Left lung (tissue), 14 donors: ENCODE results near the gene ADRB1. TPM values are rescaled to one million over a fixed set of nuclear protein-coding genes. Genes with fewer than 3 reads are reported as not detected.

Experiments used
- ATAC-seq: fragments of 200-7000 bp; cut with Tn5 transposase; one replicate; pipeline ENCODE4 v1.9.1; 2020; ENCODE audit warnings: moderate library complexity
- DNase-seq, 4 donors: peaks; one replicate each; pipeline ENCODE4 v3.0.0-alpha.2; 2013 to 2020
- H3K27ac ChIP-seq, 2 donors: fragments of 200-600 bp; sonication (generic) in 1 of 2; one replicate each; pipeline versions ENCODE4 v1.5.0 to v1.8.0; 2020 to 2021
- H3K27me3 ChIP-seq, 2 donors: fragments of 200-600 bp; sonication (generic) in 1 of 2; one replicate each; pipeline versions ENCODE4 v1.5.0 to v1.8.0; 2020 to 2021
- H3K36me3 ChIP-seq, 2 donors: fragments of 200-600 bp; sonication (generic) in 1 of 2; one replicate each; pipeline versions ENCODE4 v1.5.0 to v1.8.0; 2020 to 2021
- H3K4me1 ChIP-seq, 2 donors: fragments of 200-600 bp; one replicate each; pipeline ENCODE4 v1.8.0; 2021
- H3K4me3 ChIP-seq, 2 donors: fragments of 200-600 bp; sonication (generic) in 1 of 2; one replicate each; pipeline versions ENCODE4 v1.5.0 to v1.8.0; 2020 to 2021; ENCODE audit warnings: mild to moderate bottlenecking in 1 of 2
- H3K9me3 ChIP-seq, 2 donors: fragments of 200-600 bp; sonication (generic) in 1 of 2; one replicate each; pipeline versions ENCODE4 v1.5.0 to v1.8.0; 2020 to 2021
- intact Hi-C, 2 donors: fragments of 100-400 bp; cut with DNase I; formaldehyde crosslinking; loops; one replicate each; pipeline versions ENCODE4 v1.11.2 to v1.14.2; 2022
- long read RNA-seq, 12 donors: library from polyadenylated mRNA in 2 of 12; unstranded in 2 of 12; transcript quantifications; one replicate each; pipeline ENCODE4 v2.0.0 and lab custom pipeline, GENCODE V29; 2019 to 2026
- polyA plus RNA-seq, 6 donors: library from polyadenylated mRNA; unstranded; fragments of 120-200 nt; gene quantifications; one replicate each; pipeline ENCODE4 v1.2.1, GENCODE V29; 2013; ENCODE audit not compliant: insufficient read length in 6 of 6
- total RNA-seq, 2 donors: library from RNA; stranded (reverse); fragmentation: NEBNext Ultra II Directional; extraction: Animal tissue kit (Norgen Biotek cat#: 25700); gene quantifications; one replicate each; pipeline ENCODE4 v1.2.1, GENCODE V29; 2021
- TF ChIP-seq, protein P1 (sequence below), 2 donors: fragments of 200-600 bp; sonication (generic) in 1 of 2; IDR thresholded peaks; one replicate each; pipeline versions ENCODE4 v1.5.0 to v1.8.0; 2021; ENCODE audit warnings: antibody characterized with exemption in 2 of 2
- donor health status: DM: no; HTN: yes; CAD: no.
- donor health status: DM: no; HTN: no; CAD: no.

ADRB1 gene
- 10 to 100 TPM; 11.7 to 15.4 TPM for total RNA-seq
- 1 to 10 TPM; 1.2 to 3.9 (median 3.1) TPM for polyA plus RNA-seq
- long read RNA-seq, donor 1, transcript ADRB1-201 (1 exons, 2,853 nt), result major isoform, 13 of 13 reads
- long read RNA-seq, donor 1, partial matches to known transcripts, result 0 of 13 reads
- long read RNA-seq, donor 1, other reads (novel, unspliced or antisense), result 0 of 13 reads
- long read RNA-seq, donor 2, partial matches to known transcripts, result 0 of 4 reads
- long read RNA-seq, donor 2, other reads (novel, unspliced or antisense), result 0 of 4 reads
- long read RNA-seq, donor 3, transcript ADRB1-201 (1 exons, 2,853 nt), result major isoform, 6 of 6 reads
- long read RNA-seq, donor 3, partial matches to known transcripts, result 0 of 6 reads
- long read RNA-seq, donor 3, other reads (novel, unspliced or antisense), result 0 of 6 reads
- long read RNA-seq, donor 4, partial matches to known transcripts, result 0 of 3 reads
- long read RNA-seq, donor 4, other reads (novel, unspliced or antisense), result 0 of 3 reads
- long read RNA-seq, donor 5, transcript ADRB1-201 (1 exons, 2,853 nt), result major isoform, 12 of 12 reads
- long read RNA-seq, donor 5, partial matches to known transcripts, result 0 of 12 reads
- long read RNA-seq, donor 5, other reads (novel, unspliced or antisense), result 0 of 12 reads
- long read RNA-seq, donor 6, transcript ADRB1-201 (1 exons, 2,853 nt), result major isoform, 12 of 12 reads
- long read RNA-seq, donor 6, partial matches to known transcripts, result 0 of 12 reads
- long read RNA-seq, donor 6, other reads (novel, unspliced or antisense), result 0 of 12 reads
- long read RNA-seq, donor 7, partial matches to known transcripts, result 0 of 1 reads
- long read RNA-seq, donor 7, other reads (novel, unspliced or antisense), result 0 of 1 reads
- long read RNA-seq, donor 8, transcript ADRB1-201 (1 exons, 2,853 nt), result major isoform, 11 of 11 reads
- long read RNA-seq, donor 8, partial matches to known transcripts, result 0 of 11 reads
- long read RNA-seq, donor 8, other reads (novel, unspliced or antisense), result 0 of 11 reads
- long read RNA-seq, donor 9, result 0 reads
- long read RNA-seq, donor 10, partial matches to known transcripts, result 0 of 1 reads
- long read RNA-seq, donor 10, other reads (novel, unspliced or antisense), result 0 of 1 reads
- long read RNA-seq, donor 11, transcript ADRB1-201 (1 exons, 2,853 nt), result major isoform, 20 of 20 reads
- long read RNA-seq, donor 11, partial matches to known transcripts, result 0 of 20 reads
- long read RNA-seq, donor 11, other reads (novel, unspliced or antisense), result 0 of 20 reads
- long read RNA-seq, donor 12, transcript ADRB1-201 (1 exons, 2,853 nt), result major isoform, 12 of 12 reads
- long read RNA-seq, donor 12, partial matches to known transcripts, result 0 of 12 reads
- long read RNA-seq, donor 12, other reads (novel, unspliced or antisense), result 0 of 12 reads

DNA sequence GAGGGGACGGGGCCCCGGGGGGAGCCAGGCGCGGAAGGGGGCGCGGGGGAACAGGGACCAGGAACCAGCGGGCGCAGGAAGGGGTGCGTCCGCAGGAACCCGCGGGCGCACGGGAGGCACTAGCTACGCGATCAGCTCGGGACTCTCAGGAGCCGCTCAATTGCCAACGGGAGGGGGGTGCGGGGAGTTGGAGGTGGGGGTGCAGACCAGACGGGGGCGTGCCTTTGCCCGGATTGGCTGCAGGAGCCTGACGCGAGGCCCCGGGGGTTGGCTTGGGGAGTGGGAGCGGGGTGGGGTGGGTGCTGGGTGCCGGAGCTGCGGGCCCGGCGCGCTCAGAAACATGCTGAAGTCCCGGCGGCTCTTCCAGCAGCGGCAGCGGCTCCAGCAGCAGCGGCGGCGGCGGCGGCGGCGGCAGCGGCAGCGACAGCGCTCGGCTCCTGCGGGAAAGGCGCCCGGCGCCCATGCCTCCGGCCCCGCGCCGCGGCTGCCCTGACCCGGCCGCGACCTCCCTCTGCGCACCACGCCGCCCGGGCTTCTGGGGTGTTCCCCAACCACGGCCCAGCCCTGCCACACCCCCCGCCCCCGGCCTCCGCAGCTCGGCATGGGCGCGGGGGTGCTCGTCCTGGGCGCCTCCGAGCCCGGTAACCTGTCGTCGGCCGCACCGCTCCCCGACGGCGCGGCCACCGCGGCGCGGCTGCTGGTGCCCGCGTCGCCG is at the start of gene ADRB1:
TSS of gene ADRB1 (plus strand) at position 335 of the 715 bp plus-strand sequence. CDS start at position 602, 267 bp downstream.
- Histone ChIP-seq H3K27me3 (peaks cover 28 to 76% of the 10 kb centered on the region in 2 donors), H3K27ac (peak within 1 kb of the TSS; percentile 74 to 81), H3K4me1 (peaks cover 0 to 40% of the 10 kb centered on the region in 2 donors), H3K36me3 (no peaks in the 10 kb centered on the region), H3K4me3 (peak within 1 kb of the TSS; percentile 32 to 51), H3K9me3 (no peaks in the 10 kb centered on the region)
- intact Hi-C loops, result no loop called here
- TF ChIP-seq, protein P1, sequence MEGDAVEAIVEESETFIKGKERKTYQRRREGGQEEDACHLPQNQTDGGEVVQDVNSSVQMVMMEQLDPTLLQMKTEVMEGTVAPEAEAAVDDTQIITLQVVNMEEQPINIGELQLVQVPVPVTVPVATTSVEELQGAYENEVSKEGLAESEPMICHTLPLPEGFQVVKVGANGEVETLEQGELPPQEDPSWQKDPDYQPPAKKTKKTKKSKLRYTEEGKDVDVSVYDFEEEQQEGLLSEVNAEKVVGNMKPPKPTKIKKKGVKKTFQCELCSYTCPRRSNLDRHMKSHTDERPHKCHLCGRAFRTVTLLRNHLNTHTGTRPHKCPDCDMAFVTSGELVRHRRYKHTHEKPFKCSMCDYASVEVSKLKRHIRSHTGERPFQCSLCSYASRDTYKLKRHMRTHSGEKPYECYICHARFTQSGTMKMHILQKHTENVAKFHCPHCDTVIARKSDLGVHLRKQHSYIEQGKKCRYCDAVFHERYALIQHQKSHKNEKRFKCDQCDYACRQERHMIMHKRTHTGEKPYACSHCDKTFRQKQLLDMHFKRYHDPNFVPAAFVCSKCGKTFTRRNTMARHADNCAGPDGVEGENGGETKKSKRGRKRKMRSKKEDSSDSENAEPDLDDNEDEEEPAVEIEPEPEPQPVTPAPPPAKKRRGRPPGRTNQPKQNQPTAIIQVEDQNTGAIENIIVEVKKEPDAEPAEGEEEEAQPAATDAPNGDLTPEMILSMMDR (IDR thresholded peaks at IDR 0.05), result no peak
- peak; percentile 55 to 91 (median 88) for DNase-seq
- peak; percentile 94 for ATAC-seq

DNA sequence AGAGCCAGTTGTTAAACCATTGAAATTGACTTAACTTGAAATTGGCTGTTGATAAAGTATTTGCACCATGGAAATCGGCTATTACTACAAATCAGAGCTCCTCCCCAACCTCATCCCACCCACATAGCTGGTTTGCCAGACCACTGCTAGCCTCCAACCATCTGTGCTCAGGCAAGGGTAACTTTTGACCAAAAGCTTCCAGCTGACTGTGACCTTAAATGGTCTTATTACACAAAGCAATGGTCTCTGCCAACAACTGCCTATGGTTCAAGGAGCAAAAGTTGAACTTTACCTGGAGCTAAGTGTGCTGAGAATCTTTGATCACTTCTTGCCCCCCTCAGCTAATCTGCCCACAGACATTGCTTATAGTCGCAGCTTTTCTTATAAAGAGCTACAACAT is 48.5 kb upstream of the ADRB1 start:
- Histone ChIP-seq H3K4me3 (no peak overlapping the region), H3K27ac (no peak overlapping the region), H3K27me3 (no peaks in the 10 kb centered on the region), H3K4me1 (peaks cover 3 to 28% of the 10 kb centered on the region in 2 donors), H3K36me3 (no peaks in the 10 kb centered on the region), H3K9me3 (no peaks in the 10 kb centered on the region)
- ATAC-seq (no peak), DNase-seq (no peak)
- TF ChIP-seq, protein P1 (IDR thresholded peaks at IDR 0.05), result no peak
- intact Hi-C loops, result no loop called here

DNA sequence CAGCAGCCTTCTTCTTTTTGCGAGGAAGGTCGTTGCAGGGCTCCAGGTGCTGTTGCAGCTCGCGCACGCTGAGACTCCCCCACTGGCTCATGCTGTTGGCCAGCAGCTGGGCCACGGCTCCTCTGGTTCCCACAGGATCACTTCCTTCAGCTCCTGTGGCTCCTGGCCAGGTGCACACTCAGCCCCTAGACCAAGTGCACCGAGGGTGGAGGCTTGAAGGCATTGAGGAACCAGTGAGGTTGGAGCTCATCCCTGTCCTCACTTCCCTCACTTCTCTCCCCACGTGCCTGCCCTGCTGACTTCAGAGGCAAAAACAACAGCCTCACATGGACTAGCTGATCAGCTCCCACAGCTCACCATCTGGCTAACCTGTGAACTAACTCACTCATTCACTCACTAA is 46.2 kb upstream of the ADRB1 start:
- ATAC-seq, result peak; percentile 31
- peak in 1 of 4 donors; percentile 53 for DNase-seq
- no peak overlapping the region for H3K4me3 ChIP-seq
- no peaks in the 10 kb centered on the region for H3K27me3 ChIP-seq
- no peak overlapping the region for H3K27ac ChIP-seq
- peaks cover 3 to 34% of the 10 kb centered on the region in 2 donors for H3K4me1 ChIP-seq
- no peaks in the 10 kb centered on the region for H3K9me3 ChIP-seq
- H3K36me3 ChIP-seq, result no peaks in the 10 kb centered on the region
- intact Hi-C loops, result no loop called here
- TF ChIP-seq, protein P1 (IDR thresholded peaks at IDR 0.05), result no peak

DNA sequence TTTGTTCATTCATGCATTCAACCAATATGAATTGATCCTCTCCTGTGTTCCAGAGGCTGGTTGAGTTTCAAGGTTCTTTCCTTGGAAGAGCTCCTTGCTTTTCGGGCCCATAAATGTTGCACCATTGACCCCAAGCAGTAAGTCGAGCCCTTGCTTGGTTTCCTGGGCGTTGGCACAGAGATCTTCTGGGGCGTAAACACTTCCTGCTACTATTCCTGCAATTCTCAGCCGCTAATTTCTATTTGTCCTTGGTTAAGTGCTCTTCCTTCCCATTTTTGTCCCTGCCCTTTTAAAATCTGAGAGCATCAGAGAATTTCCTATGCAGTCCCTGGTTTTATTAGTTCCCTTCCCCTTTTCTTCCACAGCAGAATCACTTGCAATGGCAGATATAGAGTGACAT is 44.1 kb upstream of the ADRB1 start:
- H3K27me3 ChIP-seq, result no peaks in the 10 kb centered on the region
- DNase-seq (no peak), ATAC-seq (no peak)
- no peaks in the 10 kb centered on the region for H3K36me3 ChIP-seq
- H3K4me3 ChIP-seq, result no peak overlapping the region
- intact Hi-C loops, result no loop called here
- TF ChIP-seq, protein P1 (IDR thresholded peaks at IDR 0.05), result no peak
- H3K9me3 ChIP-seq, result no peaks in the 10 kb centered on the region
- peak overlapping the region in 1 of 2 donors; percentile 9 for H3K27ac ChIP-seq
- H3K4me1 ChIP-seq, result peaks cover 3 to 25% of the 10 kb centered on the region in 2 donors
